GM12878 (cell line): ENCODE data around the gene CENPP. TPM values are rescaled to one million over a fixed set of nuclear protein-coding genes. Genes with fewer than 3 reads are reported as not detected.

Source experiments
- ATAC-seq: fragments of 200-7000 bp; cut with Tn5 transposase; 3 replicates; pipeline ENCODE4 v1.9.1; 2020; ENCODE audit warnings: mild to moderate bottlenecking, moderate library complexity
- BruUV-seq: library from RNA; stranded (reverse); fragments of 400-500 nt; replicated peaks from 2 replicates; lab custom pipeline; 2021; lab: Mats Ljungman, UMichigan
- CTCF ChIA-PET: fragments of 300-600 bp; sonication (Branson Sonifier 250); formaldehyde crosslinking; extraction: SDS; loops from one replicate; lab custom pipeline; 2021; ENCODE audit warnings: inconsistent platforms; lab: Yijun Ruan, JAX
- POLR2A ChIA-PET: fragments of 350-600 bp; formaldehyde crosslinking; extraction: SDS; loops from one replicate; lab custom pipeline; 2021; ENCODE audit warnings: inconsistent platforms; lab: Charles Lee
- RAD21 ChIA-PET: fragments of 300-600 bp; sonication (Branson Sonifier 250); formaldehyde crosslinking; loops from one replicate; lab custom pipeline; 2023; ENCODE audit warnings: antibody characterized with exemption; ENCODE audit not compliant: unreplicated experiment; lab: Charles Lee
- SMC1A ChIA-PET: fragments of 300-600 bp; sonication (Branson Sonifier 250); formaldehyde crosslinking; loops from one replicate; lab custom pipeline; 2023; ENCODE audit not compliant: unreplicated experiment, uncharacterized antibody; lab: Charles Lee
- DNase-seq: peaks from one replicate; pipeline ENCODE4 v3.0.0-alpha.2; 2011; ENCODE audit warnings: low read depth, low spot score
- FAIRE-seq: peaks from 3 replicates; lab custom pipeline; 2011; peaks lifted over from hg19 to GRCh38; lab: Jason Lieb, UNC
- H2AFZ ChIP-seq: 2 replicates; pipeline ENCODE4 v1.6.0; 2011; ENCODE audit warnings: low read depth, low read length, control low read depth; ENCODE audit not compliant: control insufficient read depth
- H3K27ac ChIP-seq: 2 replicates; pipeline ENCODE4 v1.5.1; 2011; ENCODE audit warnings: control low read depth; ENCODE audit not compliant: control insufficient read depth, insufficient read depth
- H3K27me3 ChIP-seq, 2 experiments: replicated peaks in 1 of 2; 2 replicates each; pipeline versions ENCODE4 v1.6.0 to v1.6.1; 2011; ENCODE audit warnings: low read length in 1 of 2; ENCODE audit not compliant: control insufficient read depth in 2 of 2, insufficient read depth in 2 of 2
- H3K36me3 ChIP-seq, 2 experiments: 2 replicates each; pipeline ENCODE4 v1.5.1; 2011; ENCODE audit warnings: low read length in 1 of 2; ENCODE audit not compliant: control insufficient read depth in 2 of 2, insufficient read depth in 2 of 2
- H3K4me1 ChIP-seq: 2 replicates; pipeline ENCODE4 v1.6.1; 2011; ENCODE audit warnings: mild to moderate bottlenecking, low read length, moderate library complexity, mixed read lengths; ENCODE audit not compliant: control insufficient read depth, insufficient read depth
- H3K4me2 ChIP-seq: 2 replicates; pipeline ENCODE4 v1.6.0; 2011; ENCODE audit warnings: control low read depth; ENCODE audit not compliant: control insufficient read depth, insufficient read depth
- H3K4me3 ChIP-seq: fragments of 200-600 bp; sonication (generic); 2 replicates; pipeline ENCODE4 v1.5.1; 2016
- H3K79me2 ChIP-seq: 2 replicates; pipeline ENCODE4 v1.6.0; 2011; ENCODE audit warnings: low read length; ENCODE audit not compliant: control insufficient read depth, insufficient read depth
- H3K9ac ChIP-seq: 2 replicates; pipeline ENCODE4 v1.8.0; 2011; ENCODE audit warnings: low read length, control low read depth, mixed read lengths; ENCODE audit not compliant: control insufficient read depth, insufficient read depth
- H3K9me3 ChIP-seq: replicated peaks from 3 replicates; pipeline ENCODE4 v1.5.1; 2011; ENCODE audit warnings: mild to moderate bottlenecking, low read length; ENCODE audit not compliant: control insufficient read depth, insufficient read depth
- H4K20me1 ChIP-seq: 2 replicates; pipeline ENCODE4 v1.6.0; 2011; ENCODE audit not compliant: control insufficient read depth, insufficient read depth
- BACH1 ChIP-seq: fragments of 450-650 bp; IDR thresholded peaks from 2 replicates; pipeline ENCODE4 v1.6.1; 2017; ENCODE audit warnings: mild to moderate bottlenecking, borderline replicate concordance
- FOXK2 ChIP-seq: fragments of 450-650 bp; IDR thresholded peaks from 2 replicates; pipeline ENCODE4 v1.6.1; 2017; ENCODE audit warnings: mild to moderate bottlenecking, moderate library complexity
- FOXM1 ChIP-seq: IDR thresholded peaks from 2 replicates; pipeline ENCODE4 v1.6.1; 2012; ENCODE audit warnings: low read depth, mild to moderate bottlenecking, inconsistent platforms, low read length, moderate library complexity
- HDGF ChIP-seq: fragments of 450-650 bp; IDR thresholded peaks from 2 replicates; pipeline ENCODE4 v1.6.1; 2016; ENCODE audit warnings: antibody characterized with exemption
- IKZF2 ChIP-seq, 2 experiments: fragments of 450-650 bp; IDR thresholded peaks; 2 replicates each; pipeline ENCODE4 v1.6.1; 2017; ENCODE audit warnings: mild to moderate bottlenecking in 2 of 2, moderate library complexity in 2 of 2
- MTA3 ChIP-seq: IDR thresholded peaks from 2 replicates; pipeline ENCODE4 v1.6.1; 2012; ENCODE audit warnings: low read length, inconsistent platforms, borderline replicate concordance
- MYC ChIP-seq: IDR thresholded peaks from 2 replicates; pipeline ENCODE4 v1.6.1; 2011; ENCODE audit warnings: mild to moderate bottlenecking, low read length, moderate library complexity, inconsistent platforms; ENCODE audit not compliant: insufficient read depth, insufficient replicate concordance, insufficient read length, severe bottlenecking
- NFYB ChIP-seq: IDR thresholded peaks from 2 replicates; pipeline ENCODE4 v1.6.1; 2011; ENCODE audit warnings: low read depth, mild to moderate bottlenecking, low read length, improper control_type of control experiment, moderate library complexity; ENCODE audit not compliant: insufficient read depth
- NR2C2 ChIP-seq: IDR thresholded peaks from 2 replicates; pipeline ENCODE4 v1.6.1; 2011; ENCODE audit warnings: borderline replicate concordance, low read depth; ENCODE audit not compliant: control insufficient read depth, insufficient read length
- PAX8 ChIP-seq: fragments of 450-650 bp; IDR thresholded peaks from 2 replicates; pipeline ENCODE4 v1.6.1; 2017; ENCODE audit warnings: mild to moderate bottlenecking, moderate library complexity
- POLR2A ChIP-seq: IDR thresholded peaks from 2 replicates; pipeline ENCODE4 v1.6.1; 2011; ENCODE audit warnings: low read depth, mild to moderate bottlenecking, low read length
- SMAD5 ChIP-seq: IDR thresholded peaks from 2 replicates; pipeline ENCODE4 v1.6.1; 2016; ENCODE audit warnings: antibody characterized with exemption, low read depth
- SPI1 ChIP-seq: IDR thresholded peaks from 2 replicates; pipeline ENCODE4 v1.6.1; 2011; ENCODE audit warnings: low read depth, mild to moderate bottlenecking, low read length, moderate library complexity, borderline replicate concordance; ENCODE audit not compliant: insufficient read depth
- ZSCAN29 ChIP-seq: fragments of 450-650 bp; IDR thresholded peaks from 2 replicates; pipeline ENCODE4 v1.6.1; 2017; ENCODE audit warnings: mild to moderate bottlenecking, moderate library complexity
- WGBS: methylation state at CpG from one replicate; pipeline ENCODE4 v1.1.6; 2016; ENCODE audit warnings: low lambda C conversion rate; ENCODE audit not compliant: insufficient replicate concordance, insufficient coverage; ENCODE audit errors: missing lambda C conversion rate; 5-methylcytosine and 5-hydroxymethylcytosine counted together
- in situ Hi-C: fragments of 300-500 bp; cut with MboI; formaldehyde crosslinking; loops from 9 replicates; pipeline ENCODE4 v1.14.3; 2018; ENCODE audit warnings: mixed read lengths
- intact Hi-C: fragments of 100-400 bp; cut with micrococcal nuclease; formaldehyde crosslinking; loops from one replicate; pipeline ENCODE4 v1.14.2; 2022; ENCODE audit not compliant: unreplicated experiment
- polyA plus RNA-seq, 11 experiments: library from polyadenylated mRNA; depleted of rRNA in 4 of 11; unstranded in 6 of 11; stranded (reverse) in 5 of 11; fragments of >200 nt; fragmentation: Nextera tagmentation in 4 of 11; fragmentation: Illumina TruSeq in 1 of 11; extraction: Ambion mirVana in 4 of 11; extraction: Trizol in 1 of 11; gene quantifications; 1 replicate in 1 of 11; 2 replicates in 10 of 11; pipeline versions ENCODE4 v1.2.1 to v1.2.3, GENCODE V29; 2011 to 2016; ENCODE audit warnings: inconsistent platforms in 2 of 11, missing spikeins in 2 of 11, low read depth in 1 of 11
- total RNA-seq, 4 experiments: library from RNA; depleted of rRNA in 3 of 4; stranded (reverse); fragments of >200 nt in 3 of 4; fragmentation: Illumina TruSeq in 1 of 4; extraction: Trizol in 1 of 4; gene quantifications; 2 replicates each; pipeline versions ENCODE4 v1.2.1 to v1.2.3, GENCODE V29; 2013 to 2021

CENPP gene
- total and polyA plus RNA-seq, 10 of the 15 experiments (the other 5 are each of a cell fraction or from before 2014, with no cell fraction given), result 9.4 to 31.4 (median 19.8) TPM

- TF ChIP-seq IKZF2 (IDR thresholded peaks at IDR 0.05), result no peak
- TF ChIP-seq SMAD5, result no peak
- TF ChIP-seq POLR2A, result no peak
- TF ChIP-seq ZSCAN29, result no peak
- TF ChIP-seq, all 136 proteins: peak for 0
Measured at GRCh38 chr9:92493749-92494387, 168.1 kb downstream of the CENPP start (continued).

DNA sequence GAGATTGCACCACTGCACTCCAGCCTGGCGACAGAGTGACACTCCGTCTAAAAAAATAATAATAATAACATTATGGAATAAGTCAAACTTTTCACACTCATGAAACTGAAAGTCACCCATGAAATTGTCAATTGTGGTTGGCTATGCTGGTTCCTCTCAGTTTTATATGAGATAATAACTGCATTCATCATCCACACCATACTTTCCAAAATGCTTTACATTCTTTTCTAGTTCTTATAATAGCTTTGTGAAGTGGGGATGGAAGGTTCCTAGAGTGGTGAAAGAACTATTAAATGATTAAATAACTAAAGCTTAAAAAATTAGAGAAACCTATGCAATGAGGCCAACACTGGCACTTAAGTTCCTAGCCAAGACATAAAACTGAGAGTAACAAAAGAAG is 169.1 kb downstream of the CENPP start:
- Histone ChIP-seq H4K20me1 (no peaks in the 10 kb centered on the region), H2AFZ (no peak overlapping the region), H3K4me2 (no peak overlapping the region), H3K4me3 (no peak overlapping the region), H3K79me2 (no peaks in the 10 kb centered on the region)
- 97% methylated on average over 2 of the region's 2 CpGs for WGBS
- SMC1A ChIA-PET, result interaction anchor here (1.2 to 1.3 kb wide), 3 partner anchors 9 to 193 kb away, joined by 3 read pairs; no protein-coding TSS in a partner anchor
- CTCF ChIA-PET, result interaction anchor here (0.9 to 1.4 kb wide), 2 partner anchors 9 to 166 kb away, joined by 3 to 4 read pairs; no protein-coding TSS in a partner anchor
- ATAC-seq, result no peak
- no TSS peak for BruUV-seq
- RAD21 ChIA-PET, result no interaction called here
- no peak for FAIRE-seq
- TF ChIP-seq NR2C2, result no peak
- no peak for TF ChIP-seq BACH1
- TF ChIP-seq SPI1, result no peak
- TF ChIP-seq MYC, result no peak
- TF ChIP-seq PAX8, result no peak
- TF ChIP-seq NFYB, result no peak
- TF ChIP-seq FOXM1, result no peak
- TF ChIP-seq FOXK2, result no peak
- no peak for TF ChIP-seq MTA3
- TF ChIP-seq HDGF, result no peak
- TF ChIP-seq, all 136 proteins: peak for 0
- DNase-seq, result no peak
- Histone ChIP-seq H3K9ac (no peak overlapping the region), H3K27ac (no peak overlapping the region), H3K9me3 (no peaks in the 10 kb centered on the region), H3K4me1 (no peaks in the 10 kb centered on the region), H3K36me3 (no peaks in the 10 kb centered on the region; a peak in 1 of 4 replicates), H3K27me3 (no peaks in the 10 kb centered on the region)
- intact Hi-C loops, result no loop called here
- POLR2A ChIA-PET, result interaction anchor here (0.6 kb wide), 1 partner anchor 1896 kb away, joined by 3 read pairs; no protein-coding TSS in a partner anchor
- in situ Hi-C loops, result no loop called here
